ENCODE data around the gene CEACAM3.
"Not testable (repeated sequence)": the region's sequence is repeated elsewhere in the genome, so short reads cannot be mapped to it uniquely, and the experiment has no call there.

CEACAM3 gene

DNA sequence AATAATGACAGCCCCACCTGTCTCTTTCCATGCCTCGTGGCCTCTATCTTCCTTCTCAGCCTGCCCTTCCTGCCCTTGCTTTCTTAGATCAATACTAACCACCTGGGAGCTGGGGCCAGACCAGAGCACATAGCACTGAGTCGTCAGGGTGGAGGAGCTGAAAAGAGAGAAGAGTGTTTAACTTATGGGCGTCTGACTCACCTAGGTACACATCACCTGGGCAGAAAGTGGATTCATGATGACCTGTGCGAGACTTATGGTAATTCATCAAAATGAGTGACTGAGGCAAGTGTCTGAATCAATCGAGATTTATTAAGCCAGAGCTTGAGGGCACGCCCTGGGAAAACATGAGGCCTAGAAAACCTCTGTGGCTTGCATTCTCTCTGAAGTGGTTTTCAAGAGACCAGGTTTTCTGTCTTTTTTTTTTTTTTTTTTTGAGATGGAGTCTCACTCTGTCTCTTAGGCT is 21.8 kb upstream of the CEACAM3 start:
- H3K4me1 ChIP-seq (ENCODE audit: control insufficient read depth, insufficient read depth, low read length): peaks cover 63% of the 10 kb centered on the region
- no peaks in the 10 kb centered on the region for H3K27me3 ChIP-seq (ENCODE audit: control insufficient read depth, insufficient read depth, low read length)
- no peak overlapping the region for H3K4me3 ChIP-seq (ENCODE audit: low read length)
- no peak overlapping the region for H3K9ac ChIP-seq (ENCODE audit: low read length)
- H3K36me3 ChIP-seq (ENCODE audit: control insufficient read depth, insufficient read depth, low read length): no peaks in the 10 kb centered on the region
- no peaks in the 10 kb centered on the region for H3K9me3 ChIP-seq (ENCODE audit: control insufficient read depth, low read length)

DNA sequence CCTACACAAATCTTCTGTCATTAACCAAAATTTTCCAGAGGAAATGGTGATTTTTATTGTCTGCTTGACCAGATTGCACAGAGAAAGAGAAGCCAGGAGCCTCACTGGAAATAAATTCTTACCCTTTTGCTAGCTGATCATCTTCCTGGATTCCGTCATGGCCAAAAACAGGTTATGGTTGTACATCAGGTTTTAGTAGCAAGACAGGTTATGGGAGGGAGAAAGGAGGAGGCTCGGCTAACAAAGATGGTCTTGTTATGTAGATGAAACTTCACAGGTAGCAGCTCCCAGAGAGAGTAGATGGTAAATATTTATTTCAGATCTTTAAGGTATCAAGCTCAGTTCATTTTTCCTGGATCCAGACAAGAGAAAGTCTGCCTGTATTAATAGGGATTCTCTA is 19.7 kb upstream of the CEACAM3 start:
- Histone ChIP-seq H3K36me3 (ENCODE audit: control insufficient read depth, insufficient read depth, low read length) (no peaks in the 10 kb centered on the region), H3K4me3 (ENCODE audit: low read length) (no peak overlapping the region), H3K9ac (ENCODE audit: low read length) (no peak overlapping the region), H3K4me1 (ENCODE audit: control insufficient read depth, insufficient read depth, low read length) (peaks cover 69% of the 10 kb centered on the region), H3K27me3 (ENCODE audit: control insufficient read depth, insufficient read depth, low read length) (no peaks in the 10 kb centered on the region), H3K9me3 (ENCODE audit: control insufficient read depth, low read length) (no peaks in the 10 kb centered on the region)

DNA sequence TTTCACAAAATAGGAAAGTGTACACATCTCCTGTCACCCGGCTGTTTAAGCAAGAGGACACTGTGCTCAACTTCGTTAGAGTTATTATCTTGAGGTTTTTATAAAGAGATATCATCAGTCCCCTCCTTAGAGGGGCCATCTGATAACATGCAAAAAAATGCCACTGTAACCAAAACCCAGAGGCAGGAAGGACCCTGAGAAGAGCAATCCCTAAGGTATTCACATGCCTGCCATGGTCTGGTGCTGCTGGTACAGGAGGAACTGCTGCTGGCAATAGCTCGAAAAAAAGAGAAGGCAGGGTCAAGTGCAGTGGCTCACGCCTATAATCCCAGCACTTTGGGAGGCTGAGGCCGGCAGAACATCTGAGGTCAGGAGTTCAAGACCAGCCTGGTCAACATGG is 12.8 kb upstream of the CEACAM3 start:
- H3K9ac ChIP-seq (ENCODE audit: low read length): no peak overlapping the region
- no peaks in the 10 kb centered on the region for H3K36me3 ChIP-seq (ENCODE audit: control insufficient read depth, insufficient read depth, low read length)
- peaks cover 28% of the 10 kb centered on the region for H3K4me1 ChIP-seq (ENCODE audit: control insufficient read depth, insufficient read depth, low read length)
- H3K9me3 ChIP-seq (ENCODE audit: control insufficient read depth, low read length): no peaks in the 10 kb centered on the region
- H3K27me3 ChIP-seq (ENCODE audit: control insufficient read depth, insufficient read depth, low read length): no peaks in the 10 kb centered on the region
- no peak overlapping the region for H3K4me3 ChIP-seq (ENCODE audit: low read length)

DNA sequence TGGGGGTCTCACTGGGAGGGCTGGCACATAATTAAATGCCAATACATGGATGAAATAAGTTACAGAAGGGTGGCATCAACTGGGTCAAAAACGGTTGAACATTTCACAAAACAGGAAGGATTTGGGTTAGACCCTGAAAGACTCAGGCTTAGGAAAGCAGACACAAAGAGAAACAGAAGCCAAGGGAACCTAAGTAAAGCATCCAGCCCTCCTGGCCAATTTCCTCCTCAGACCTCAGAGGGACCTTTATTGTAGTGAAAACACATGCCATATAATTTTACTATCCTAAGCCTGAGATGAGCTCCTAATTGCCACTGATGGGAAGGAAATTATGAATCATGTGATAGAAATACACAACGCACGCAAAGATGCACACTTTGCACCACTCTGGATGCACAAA is 12.1 kb upstream of the CEACAM3 start:
- Histone ChIP-seq H3K36me3 (ENCODE audit: control insufficient read depth, insufficient read depth, low read length) (no peaks in the 10 kb centered on the region), H3K27me3 (ENCODE audit: control insufficient read depth, insufficient read depth, low read length) (no peaks in the 10 kb centered on the region), H3K4me1 (ENCODE audit: control insufficient read depth, insufficient read depth, low read length) (peaks cover 27% of the 10 kb centered on the region), H3K9me3 (ENCODE audit: control insufficient read depth, low read length) (no peaks in the 10 kb centered on the region), H3K9ac (ENCODE audit: low read length) (no peak overlapping the region), H3K4me3 (ENCODE audit: low read length) (no peak overlapping the region)

DNA sequence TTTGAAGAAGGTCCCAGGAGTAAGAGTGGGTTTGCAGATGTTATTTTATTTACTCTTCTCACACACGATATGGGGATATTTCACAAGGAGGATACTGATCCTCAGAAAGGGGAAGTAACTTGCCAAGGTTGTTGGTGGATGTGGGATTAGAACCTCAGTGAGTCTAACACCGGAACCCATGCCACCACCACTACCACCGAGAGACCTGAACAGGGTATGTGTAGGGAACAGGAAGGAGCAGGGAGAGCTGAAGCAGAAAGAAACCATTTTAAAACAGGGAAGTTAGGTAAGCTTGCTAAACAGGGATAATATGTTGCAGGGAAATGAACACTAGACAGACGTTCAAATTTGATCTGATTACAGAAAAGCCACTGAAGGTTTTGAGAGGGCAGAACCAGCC is 11.6 kb upstream of the CEACAM3 start:
- Histone ChIP-seq H3K9me3 (ENCODE audit: control insufficient read depth, low read length) (no peaks in the 10 kb centered on the region), H3K27me3 (ENCODE audit: control insufficient read depth, insufficient read depth, low read length) (no peaks in the 10 kb centered on the region), H3K4me3 (ENCODE audit: low read length) (no peak overlapping the region), H3K36me3 (ENCODE audit: control insufficient read depth, insufficient read depth, low read length) (no peaks in the 10 kb centered on the region), H3K9ac (ENCODE audit: low read length) (no peak overlapping the region), H3K4me1 (ENCODE audit: control insufficient read depth, insufficient read depth, low read length) (peaks cover 22% of the 10 kb centered on the region)

DNA sequence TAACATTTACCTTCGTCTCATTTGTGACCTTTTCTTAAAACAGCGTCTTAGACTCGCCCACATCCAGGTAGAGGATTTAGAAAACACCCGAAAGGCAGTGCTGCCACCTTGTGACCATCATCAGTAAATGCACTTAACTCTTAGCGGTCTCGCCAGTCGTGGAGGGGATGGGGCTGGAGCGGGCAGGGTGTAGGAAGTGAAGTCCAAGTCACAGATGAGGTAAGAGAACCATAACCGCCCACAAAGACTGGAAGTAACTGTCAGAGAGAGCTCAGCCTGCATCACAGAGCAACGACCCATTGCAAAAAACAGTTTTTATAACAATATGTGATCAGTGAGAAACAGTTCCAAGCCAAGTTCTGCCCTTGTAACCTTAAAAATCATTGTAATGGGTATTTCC is 10.7 kb upstream of the CEACAM3 start:
- no peaks in the 10 kb centered on the region for H3K9me3 ChIP-seq (ENCODE audit: control insufficient read depth, low read length)
- peaks cover 19% of the 10 kb centered on the region for H3K4me1 ChIP-seq (ENCODE audit: control insufficient read depth, insufficient read depth, low read length)
- no peak overlapping the region for H3K9ac ChIP-seq (ENCODE audit: low read length)
- H3K4me3 ChIP-seq (ENCODE audit: low read length): no peak overlapping the region
- no peaks in the 10 kb centered on the region for H3K36me3 ChIP-seq (ENCODE audit: control insufficient read depth, insufficient read depth, low read length)
- no peaks in the 10 kb centered on the region for H3K27me3 ChIP-seq (ENCODE audit: control insufficient read depth, insufficient read depth, low read length)

DNA sequence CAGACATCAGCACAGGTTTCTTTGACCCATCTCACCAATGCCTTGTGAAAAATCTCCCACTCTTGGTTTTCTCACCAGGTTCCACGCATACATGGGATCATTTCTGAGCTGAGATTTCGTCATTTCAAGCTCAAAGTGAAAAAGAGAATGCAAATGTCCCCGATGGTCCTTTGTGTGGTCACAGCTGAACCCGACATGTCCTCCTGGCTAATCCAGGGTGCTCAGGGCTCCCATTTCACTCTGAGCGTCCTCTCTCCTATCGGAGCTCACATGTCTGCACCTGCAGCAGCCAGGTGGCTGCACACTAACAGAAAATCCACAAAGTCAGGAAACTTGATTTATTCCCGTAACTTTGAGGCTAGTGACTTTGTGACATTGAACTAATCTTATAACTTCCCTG is 9.3 kb upstream of the CEACAM3 start:
- no peak overlapping the region for H3K9ac ChIP-seq (ENCODE audit: low read length)
- peaks cover 19% of the 10 kb centered on the region for H3K4me1 ChIP-seq (ENCODE audit: control insufficient read depth, insufficient read depth, low read length)
- no peaks in the 10 kb centered on the region for H3K36me3 ChIP-seq (ENCODE audit: control insufficient read depth, insufficient read depth, low read length)
- H3K27me3 ChIP-seq (ENCODE audit: control insufficient read depth, insufficient read depth, low read length): peaks cover under 1% of the 10 kb centered on the region
- H3K4me3 ChIP-seq (ENCODE audit: low read length): no peak overlapping the region
- H3K9me3 ChIP-seq (ENCODE audit: control insufficient read depth, low read length): no peaks in the 10 kb centered on the region

DNA sequence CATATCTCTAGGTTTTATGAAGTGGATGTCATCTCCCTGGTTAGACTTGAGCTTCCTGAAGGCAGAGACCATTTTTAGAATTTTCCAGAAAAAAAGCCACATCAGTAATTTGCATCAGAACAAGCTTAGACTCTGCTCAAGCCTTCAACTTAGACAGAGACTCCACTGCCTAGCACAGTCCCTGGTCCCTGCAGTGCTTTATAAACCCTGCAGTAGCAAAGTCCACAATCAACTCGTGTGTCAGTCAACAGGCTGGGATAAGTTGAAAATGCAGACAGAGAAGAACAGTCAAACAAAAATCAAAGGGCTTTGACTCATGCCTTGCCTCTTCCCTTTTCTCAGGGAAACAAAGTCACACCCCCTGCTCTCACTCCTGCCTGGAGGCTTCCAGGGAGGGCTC is 7.9 kb upstream of the CEACAM3 start:
- peaks cover 19% of the 10 kb centered on the region for H3K4me1 ChIP-seq (ENCODE audit: control insufficient read depth, insufficient read depth, low read length)
- not testable (repeated sequence) for H3K9ac ChIP-seq (ENCODE audit: low read length); H3K4me3 ChIP-seq (ENCODE audit: low read length); H3K27me3 ChIP-seq (ENCODE audit: control insufficient read depth, insufficient read depth, low read length); H3K36me3 ChIP-seq (ENCODE audit: control insufficient read depth, insufficient read depth, low read length); H3K9me3 ChIP-seq (ENCODE audit: control insufficient read depth, low read length)

DNA sequence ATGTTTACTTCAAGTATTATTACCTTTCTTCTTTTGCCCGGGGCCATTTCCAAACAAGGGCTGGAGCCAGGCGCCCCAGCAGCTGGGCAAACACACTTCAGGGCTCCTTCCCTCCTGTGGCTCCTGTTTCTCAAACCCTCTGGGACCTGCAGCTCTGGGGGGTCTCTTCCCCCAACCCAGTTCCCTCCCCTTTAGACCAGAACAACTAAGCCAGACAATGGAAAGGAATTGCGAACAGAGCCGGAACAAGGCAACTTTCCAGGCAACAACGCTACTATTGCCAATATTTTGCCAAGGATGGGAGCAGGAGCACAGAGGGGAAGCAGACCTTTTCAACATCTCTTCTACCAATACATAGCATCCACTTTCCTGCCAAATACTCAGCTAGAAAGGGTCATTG is 7.3 kb upstream of the CEACAM3 start:
- H3K9me3 ChIP-seq (ENCODE audit: control insufficient read depth, low read length); H3K27me3 ChIP-seq (ENCODE audit: control insufficient read depth, insufficient read depth, low read length); H3K36me3 ChIP-seq (ENCODE audit: control insufficient read depth, insufficient read depth, low read length); H3K4me3 ChIP-seq (ENCODE audit: low read length); H3K9ac ChIP-seq (ENCODE audit: low read length): not testable (repeated sequence)
- peaks cover 19% of the 10 kb centered on the region for H3K4me1 ChIP-seq (ENCODE audit: control insufficient read depth, insufficient read depth, low read length)

DNA sequence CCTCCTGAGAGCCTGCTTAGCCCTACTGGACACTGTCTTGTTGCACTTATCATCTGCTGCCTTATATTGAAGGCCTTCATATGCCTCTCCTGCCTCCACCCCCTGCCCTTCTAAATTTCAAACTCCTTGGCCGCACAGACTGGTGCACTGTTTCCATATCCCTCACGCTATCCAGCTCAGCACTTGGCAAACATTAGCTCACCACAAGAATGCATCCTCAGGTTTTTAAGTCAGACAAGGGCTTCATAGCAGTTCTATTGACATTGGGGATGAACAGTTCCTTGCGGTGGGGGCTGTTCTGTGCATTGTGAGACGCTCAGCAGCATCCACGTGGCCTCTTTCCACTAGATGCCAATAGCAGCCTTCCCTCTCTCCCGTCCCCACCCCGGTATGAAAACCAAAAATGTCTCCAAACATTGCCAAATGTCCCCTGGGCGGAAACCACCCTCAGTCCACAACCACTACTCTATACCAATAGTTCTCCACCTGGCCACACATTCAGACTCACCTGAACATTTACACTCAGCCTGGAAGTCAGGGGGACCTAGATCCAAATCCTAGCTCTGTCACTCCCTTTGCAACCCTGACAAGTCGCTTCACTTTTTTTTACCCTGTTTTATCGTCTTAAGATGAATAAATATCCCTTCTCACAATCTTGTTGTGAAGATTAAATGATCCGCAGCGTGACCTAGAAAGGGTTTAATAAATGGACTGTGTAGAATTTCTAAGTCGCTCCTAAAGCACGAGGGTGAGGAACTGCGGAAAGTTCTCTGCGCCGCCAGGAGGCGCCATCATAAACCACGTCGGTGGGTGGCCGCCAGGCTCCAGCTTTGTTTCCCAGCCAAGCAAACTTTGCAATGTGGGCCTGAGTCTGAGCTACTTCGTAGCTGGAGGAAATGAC is 3.6 kb upstream of the CEACAM3 start:
- Histone ChIP-seq H3K36me3 (ENCODE audit: control insufficient read depth, insufficient read depth, low read length) (no peaks in the 10 kb centered on the region), H3K4me3 (ENCODE audit: low read length) (no peak overlapping the region), H3K27me3 (ENCODE audit: control insufficient read depth, insufficient read depth, low read length) (peaks cover 4% of the 10 kb centered on the region), H3K9ac (ENCODE audit: low read length) (no peak overlapping the region), H3K4me1 (ENCODE audit: control insufficient read depth, insufficient read depth, low read length) (no peaks in the 10 kb centered on the region), H3K9me3 (ENCODE audit: control insufficient read depth, low read length) (no peaks in the 10 kb centered on the region)

DNA sequence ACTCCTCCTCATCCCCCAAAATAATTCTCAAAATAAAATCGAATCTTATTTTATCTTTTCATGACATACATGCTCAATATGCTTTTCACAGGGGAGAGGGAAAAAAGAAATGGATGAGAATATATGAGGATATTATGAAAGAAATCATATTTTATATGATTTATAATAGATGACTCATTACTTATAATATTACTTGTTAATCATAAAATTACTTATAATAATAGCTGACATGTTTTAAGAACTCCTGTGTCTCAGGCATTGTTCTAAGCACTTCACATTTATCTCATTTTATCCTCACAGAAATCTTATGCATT is 3.0 kb upstream of the CEACAM3 start:
- no peak overlapping the region for H3K9ac ChIP-seq (ENCODE audit: low read length)
- H3K36me3 ChIP-seq (ENCODE audit: control insufficient read depth, insufficient read depth, low read length): no peaks in the 10 kb centered on the region
- H3K9me3 ChIP-seq (ENCODE audit: control insufficient read depth, low read length): no peaks in the 10 kb centered on the region
- H3K27me3 ChIP-seq (ENCODE audit: control insufficient read depth, insufficient read depth, low read length): peaks cover 4% of the 10 kb centered on the region
- H3K4me1 ChIP-seq (ENCODE audit: control insufficient read depth, insufficient read depth, low read length): no peaks in the 10 kb centered on the region
- no peak overlapping the region for H3K4me3 ChIP-seq (ENCODE audit: low read length)

DNA sequence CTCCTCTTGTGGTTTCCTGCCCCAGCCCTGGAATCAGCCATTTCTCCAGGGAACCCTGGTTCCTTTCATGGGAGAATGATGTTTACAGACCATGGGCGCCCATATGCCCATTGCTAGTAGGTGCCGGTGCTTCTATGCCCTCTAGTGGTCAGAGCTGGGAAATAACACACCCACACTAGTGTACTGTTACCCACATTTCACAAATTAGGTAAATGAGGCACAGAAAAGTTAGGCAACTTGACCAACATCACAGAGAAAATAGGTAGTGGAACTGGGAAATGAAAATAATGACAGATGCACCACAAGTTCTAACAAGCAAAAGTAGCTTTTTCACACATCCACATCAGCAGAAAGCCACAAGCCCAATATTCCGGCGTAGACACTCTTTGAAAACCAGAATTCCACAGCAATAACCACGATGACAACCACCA is 1.3 kb upstream of the CEACAM3 start:
- Histone ChIP-seq H3K9me3 (ENCODE audit: control insufficient read depth, low read length) (no peaks in the 10 kb centered on the region), H3K4me1 (ENCODE audit: control insufficient read depth, insufficient read depth, low read length) (no peaks in the 10 kb centered on the region), H3K4me3 (ENCODE audit: low read length) (no peak overlapping the region), H3K36me3 (ENCODE audit: control insufficient read depth, insufficient read depth, low read length) (no peaks in the 10 kb centered on the region), H3K27me3 (ENCODE audit: control insufficient read depth, insufficient read depth, low read length) (peaks cover 4% of the 10 kb centered on the region), H3K9ac (ENCODE audit: low read length) (no peak overlapping the region)

DNA sequence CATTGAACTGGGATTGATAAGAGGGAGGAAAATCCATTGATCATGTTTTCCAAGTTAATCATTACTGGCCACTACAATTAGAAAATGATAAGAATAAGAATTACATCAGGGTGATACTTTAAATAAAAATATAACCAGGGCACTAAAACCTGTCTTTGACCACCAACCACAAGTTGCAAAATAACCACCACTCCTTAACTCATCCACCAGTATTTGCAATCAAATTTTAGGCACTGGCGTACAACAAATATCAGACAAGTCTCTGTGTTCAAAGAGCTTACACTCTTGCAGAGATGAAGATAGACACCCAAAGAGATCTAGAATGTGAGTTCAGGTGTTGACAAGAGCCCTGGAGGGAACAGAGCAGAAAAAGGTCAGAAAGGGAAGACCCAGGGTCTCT is 514 bp downstream of the CEACAM3 start:
- no peak overlapping the region for H3K9ac ChIP-seq (ENCODE audit: low read length)
- H3K4me3 ChIP-seq (ENCODE audit: low read length): no peak overlapping the region
- no peaks in the 10 kb centered on the region for H3K4me1 ChIP-seq (ENCODE audit: control insufficient read depth, insufficient read depth, low read length)
- no peaks in the 10 kb centered on the region for H3K9me3 ChIP-seq (ENCODE audit: control insufficient read depth, low read length)
- H3K27me3 ChIP-seq (ENCODE audit: control insufficient read depth, insufficient read depth, low read length): peaks cover 4% of the 10 kb centered on the region
- H3K36me3 ChIP-seq (ENCODE audit: control insufficient read depth, insufficient read depth, low read length): no peaks in the 10 kb centered on the region
